Heart left ventricle (tissue), 16 donors: ENCODE measurements around the gene GPX4. TPM values are rescaled to one million over a fixed set of nuclear protein-coding genes. Genes with fewer than 3 reads are reported as not detected.

Experiments
- ATAC-seq, 4 donors: fragments of 200-7000 bp; cut with Tn5 transposase; one replicate each; pipeline ENCODE4 v1.9.1; 2020 to 2022; ENCODE audit warnings: moderate library complexity in 4 of 4, mild to moderate bottlenecking in 3 of 4, moderate number of reproducible peaks in 1 of 4
- DNase-seq, 5 donors: peaks; one replicate each; pipeline ENCODE4 v3.0.0-alpha.2; 2020
- H3K27ac ChIP-seq, 12 donors: fragments of 200-600 bp; sonication (generic) in 4 of 12; one replicate each; pipeline versions ENCODE4 v1.5.0 to v1.8.0; 2016 to 2022; ENCODE audit warnings: mild to moderate bottlenecking in 2 of 12
- H3K27me3 ChIP-seq, 9 donors: fragments of 200-600 bp; sonication (generic) in 2 of 9; one replicate each; pipeline versions ENCODE4 v1.5.1 to v1.8.0; 2016 to 2022; ENCODE audit warnings: mild to moderate bottlenecking in 3 of 9
- H3K36me3 ChIP-seq, 9 donors: fragments of 200-600 bp; sonication (generic) in 2 of 9; one replicate each; pipeline versions ENCODE4 v1.5.0 to v1.8.0; 2018 to 2022; ENCODE audit warnings: mild to moderate bottlenecking in 2 of 9
- H3K4me1 ChIP-seq, 12 donors: fragments of 200-600 bp; sonication (generic) in 4 of 12; one replicate each; pipeline versions ENCODE4 v1.5.0 to v1.8.0; 2016 to 2022; ENCODE audit warnings: mild to moderate bottlenecking in 3 of 12
- H3K4me3 ChIP-seq, 12 donors: fragments of 200-600 bp; sonication (generic) in 4 of 12; one replicate each; pipeline versions ENCODE4 v1.5.0 to v1.8.0; 2017 to 2022; ENCODE audit warnings: mild to moderate bottlenecking in 9 of 12, moderate library complexity in 4 of 12
- H3K9me3 ChIP-seq, 12 donors: fragments of 200-600 bp; sonication (generic) in 4 of 12; one replicate each; pipeline versions ENCODE4 v1.5.0 to v1.8.0; 2016 to 2022; ENCODE audit warnings: mild to moderate bottlenecking in 1 of 12
- CTCF ChIP-seq, 12 donors: fragments of 200-600 bp; sonication (generic) in 4 of 12; IDR thresholded peaks; one replicate each; pipeline versions ENCODE4 v1.5.0 to v1.8.0; 2018 to 2022; ENCODE audit warnings: antibody characterized with exemption in 12 of 12, mild to moderate bottlenecking in 5 of 12
- POLR2A ChIP-seq, 2 donors: fragments of 450-650 bp; IDR thresholded peaks; one replicate each; pipeline ENCODE4 v1.6.1; 2017; ENCODE audit warnings: antibody characterized with exemption in 2 of 2, mild to moderate bottlenecking in 2 of 2, moderate library complexity in 2 of 2
- WGBS, 4 donors: extraction: QIAGEN DNeasy Blood & Tissue Kit in 2 of 4; methylation state at CpG; one replicate each; pipeline versions ENCODE4 v1.1.5 to v1.1.7; 2013 to 2018; 5-methylcytosine and 5-hydroxymethylcytosine counted together
- intact Hi-C, 10 donors: fragments of 100-400 bp; cut with DNase I; formaldehyde crosslinking; loops; one replicate each; pipeline versions ENCODE4 v1.11.1 to v1.14.2; 2022
- long read RNA-seq, 3 donors: library from polyadenylated mRNA; unstranded; transcript quantifications; one replicate each; pipeline ENCODE4 v2.0.0, GENCODE V29; 2020 to 2021
- polyA plus RNA-seq, 2 donors: library from polyadenylated mRNA; stranded (reverse); fragments of 200-250 nt; gene quantifications; one replicate each; pipeline ENCODE4 v1.2.3, GENCODE V29; 2013
- total RNA-seq, 9 donors: library from RNA; depleted of rRNA in 2 of 9; stranded (reverse); fragments of >200 nt in 2 of 9; fragmentation: NEBNext Ultra II Directional in 3 of 9; extraction: Animal tissue kit (Norgen Biotek cat#: 25700) in 3 of 9; gene quantifications; one replicate each; pipeline versions ENCODE4 v1.1.0 to v1.2.4, GENCODE V29; 2016 to 2023
- donor health status: ischemic (EF 13 %, LVEDD 7.1; RV severe dilation, severe dysfunction).
- donor health status: healthy with polysubstance abuse.
- donor health status: DM: no; HTN: yes; CAD: no.
- donor health status: DM: no; HTN: no; CAD: no.
- donor health status: ischemic (EF 25% LVEDD 6.9; RV normal size, moderate dysfunction).
- donor health status: ischemic (EF 25% LVEDD 5.7; RV mildly dilated, moderate dysfunction).
- donor health status: healthy.
- donor health status: DM: yes; HTN: yes; CAD: no.
- donor health status: ischemic (EF 35%, LVEDD 5.7; RV mildly dilated, moderate dysfunction).
- donor health status: nonischemic (EF 11% LVEDD 7.7; RV severe dilation, severe dysfunction).
- donor health status: DM: yes; HTN: yes; CAD: no.
- donor health status: PGD.
- donor health status: ischemic (EF 29% LVEDD 5.4; RV normal size, mild dysfunction).
- donor health status: nonischemic (EF 23%, LVEDD 6.1; RV moderate dilation, normal function).

The GPX4 gene, protein sequence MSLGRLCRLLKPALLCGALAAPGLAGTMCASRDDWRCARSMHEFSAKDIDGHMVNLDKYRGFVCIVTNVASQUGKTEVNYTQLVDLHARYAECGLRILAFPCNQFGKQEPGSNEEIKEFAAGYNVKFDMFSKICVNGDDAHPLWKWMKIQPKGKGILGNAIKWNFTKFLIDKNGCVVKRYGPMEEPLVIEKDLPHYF
- total RNA-seq = 100 to 1,000 TPM; 251 to 590 (median 289) TPM
- polyA plus RNA-seq = 100 to 1,000 TPM; 377 to 558 TPM
- long read RNA-seq, donor 1, transcript GPX4-201 (7 exons, 919 nt) = major isoform, 165 of 271 reads
- long read RNA-seq, donor 1, transcript GPX4-204 (6 exons, 536 nt) = minor isoform, 11 of 271 reads
- long read RNA-seq, donor 1, partial matches to known transcripts = 55 of 271 reads
- long read RNA-seq, donor 1, other reads (novel, unspliced or antisense) = 36 of 271 reads
- long read RNA-seq, donor 2, transcript GPX4-204 (6 exons, 536 nt) = minor isoform, 9 of 172 reads
- long read RNA-seq, donor 2, transcript GPX4-201 (7 exons, 919 nt) = major isoform, 117 of 172 reads
- long read RNA-seq, donor 2, partial matches to known transcripts = 25 of 172 reads
- long read RNA-seq, donor 2, other reads (novel, unspliced or antisense) = 17 of 172 reads
- long read RNA-seq, donor 3, transcript GPX4-201 (7 exons, 919 nt) = major isoform, 105 of 171 reads
- long read RNA-seq, donor 3, partial matches to known transcripts = 35 of 171 reads
- long read RNA-seq, donor 3, other reads (novel, unspliced or antisense) = 22 of 171 reads

DNA sequence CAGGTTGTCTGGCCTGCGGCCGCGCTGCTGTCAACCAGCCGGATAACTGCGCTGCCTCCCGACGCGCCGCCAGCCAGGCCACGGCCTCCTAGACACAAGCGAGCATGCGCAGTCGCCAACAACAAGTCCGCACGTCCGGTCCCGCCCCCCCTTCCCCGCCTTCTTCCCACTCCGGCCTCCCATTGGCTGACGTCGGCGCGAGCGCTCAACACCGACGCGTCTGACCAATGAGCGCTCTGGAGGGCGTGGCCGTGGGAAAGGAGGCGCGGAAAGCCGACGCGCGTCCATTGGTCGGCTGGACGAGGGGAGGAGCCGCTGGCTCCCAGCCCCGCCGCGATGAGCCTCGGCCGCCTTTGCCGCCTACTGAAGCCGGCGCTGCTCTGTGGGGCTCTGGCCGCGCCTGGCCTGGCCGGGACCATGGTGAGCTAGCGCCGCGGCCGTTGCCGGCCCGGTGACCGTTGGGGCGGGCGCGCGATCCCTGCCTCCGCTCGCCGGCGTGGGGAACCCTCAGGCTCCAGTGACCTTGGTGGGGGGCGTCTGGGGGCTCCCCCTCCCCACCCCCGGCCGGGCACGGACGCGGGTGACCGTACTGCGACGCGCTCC, at the start of gene GPX4:
Gene GPX4 (plus strand): TSS at position 287 of the 603 bp plus-strand sequence. CDS start 50 bp downstream, at position 337.
- peaks cover 0 to 74% (median 56%) of the 10 kb centered on the region in 12 donors for H3K4me1 ChIP-seq
- ATAC-seq = peak; percentile 85 to 91 (median 90)
- peaks cover 0 to 6% (median 0%) of the 10 kb centered on the region in 12 donors for H3K9me3 ChIP-seq
- TF ChIP-seq POLR2A (IDR thresholded peaks at IDR 0.05) (peak; percentile 40 to 96), CTCF (IDR thresholded peaks at IDR 0.05) (no peak)
- peak; percentile 99 to 100 (median 100) for DNase-seq
- peaks cover 0 to 31% (median 27%) of the 10 kb centered on the region in 9 donors for H3K36me3 ChIP-seq
- intact Hi-C loops = loop anchor here in 5 of 10 donors (1.0 to 5.0 kb wide), 4 partner anchors 9 to 168 kb away; partner anchors contain the start of genes RNU6-2 (in 4 of the 5), TMEM259 (in 4 of the 5), CNN2 (in 1 of the 5) and POLR2E (in 1 of the 5)
- peak within 1 kb of the TSS; percentile 79 to 100 (median 98) for H3K27ac ChIP-seq
- H3K27me3 ChIP-seq = no peaks in the 10 kb centered on the region
- peak within 1 kb of the TSS; percentile 35 to 95 (median 76) for H3K4me3 ChIP-seq
- 0 to 1% (median 0%) methylated on average over 46 to 75 of the region's 75 CpGs for WGBS, 4 donors

- ATAC-seq (no peak), DNase-seq (no peak)
- Histone ChIP-seq H3K4me3 (no peak overlapping the region), H3K27me3 (no peaks in the 10 kb centered on the region), H3K4me1 (no peaks in the 10 kb centered on the region), H3K27ac (no peak overlapping the region), H3K9me3 (peaks cover 4 to 46% (median 29%) of the 10 kb centered on the region in 12 donors), H3K36me3 (peaks cover 0 to 27% (median 0%) of the 10 kb centered on the region in 9 donors)
- TF ChIP-seq POLR2A (IDR thresholded peaks at IDR 0.05) (no peak), CTCF (IDR thresholded peaks at IDR 0.05) (no peak)
- intact Hi-C loops = no loop called here
- 92 to 95% (median 93%) methylated on average over 22 to 28 of the region's 28 CpGs for WGBS, 4 donors
Observed at GRCh38 chr19:1054102-1055027, 49.4 kb upstream of the GPX4 start.

DNA sequence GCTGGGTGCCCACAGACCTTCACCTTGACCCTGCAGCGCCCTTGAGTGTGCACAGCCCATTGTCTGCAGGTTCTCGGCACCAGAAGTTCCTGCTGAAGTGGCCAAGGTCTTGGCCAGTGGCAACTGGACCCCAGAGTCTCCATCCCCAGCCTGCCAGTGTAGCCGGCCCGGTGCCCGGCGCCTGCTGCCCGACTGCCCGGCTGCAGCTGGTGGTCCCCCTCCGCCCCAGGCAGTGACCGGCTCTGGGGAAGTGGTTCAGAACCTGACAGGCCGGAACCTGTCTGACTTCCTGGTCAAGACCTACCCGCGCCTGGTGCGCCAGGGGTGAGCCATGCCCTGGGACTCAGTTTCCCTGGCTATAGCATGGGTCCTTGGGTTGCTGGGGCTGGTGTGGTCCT, 48.8 kb upstream of the GPX4 start:
- DNase-seq (no peak), ATAC-seq (no peak)
- Histone ChIP-seq H3K4me3 (no peak overlapping the region), H3K9me3 (peaks cover 4 to 53% (median 32%) of the 10 kb centered on the region in 12 donors), H3K4me1 (no peaks in the 10 kb centered on the region), H3K27ac (no peak overlapping the region), H3K36me3 (peaks cover 0 to 27% (median 0%) of the 10 kb centered on the region in 9 donors), H3K27me3 (no peaks in the 10 kb centered on the region)
- intact Hi-C loops = no loop called here
- TF ChIP-seq POLR2A (IDR thresholded peaks at IDR 0.05) (no peak), CTCF (IDR thresholded peaks at IDR 0.05) (no peak)
- WGBS, 4 donors = 90 to 99% (median 93%) methylated on average over 4 to 14 of the region's 14 CpGs
